ENCODE measurements around the gene LARGE1. TPM values are rescaled to one million over a fixed set of nuclear protein-coding genes. Genes with fewer than 3 reads are reported as not detected.

LARGE1 gene
- total RNA-seq, 1 experiment from 2014 or later, result 1.5 TPM

DNA sequence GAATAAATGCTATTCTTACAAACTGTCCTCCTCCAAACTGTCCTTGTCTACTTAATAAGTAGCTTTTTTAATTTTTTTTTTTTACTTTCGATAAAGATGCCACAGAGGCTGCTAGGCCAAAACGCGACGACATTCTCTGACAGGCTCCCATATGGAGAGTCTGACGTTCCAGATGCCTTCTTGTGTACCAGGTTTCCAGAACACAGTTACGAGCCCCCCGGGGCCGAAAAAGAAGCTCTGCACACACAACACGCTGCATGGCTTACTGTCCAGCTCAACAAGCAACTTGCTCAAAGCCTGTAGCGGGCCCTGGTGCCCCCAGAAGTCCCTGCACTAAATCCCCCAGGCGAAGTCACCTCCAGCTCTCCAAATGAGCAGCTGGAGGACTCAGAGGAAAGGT, 39.3 kb downstream of the LARGE1 start:
- ATAC-seq, result no peak
- BruUV-seq (replicated peaks), result no TSS peak
- Histone ChIP-seq H4K20me1 (ENCODE audit: insufficient read depth) (no peaks in the 10 kb centered on the region), H3K9ac (ENCODE audit: low read length) (no peak overlapping the region), H3K9me2 (ENCODE audit: insufficient read depth) (no peaks in the 10 kb centered on the region), H3K4me2 (ENCODE audit: low read length) (no peak overlapping the region), H3K36me3 (ENCODE audit: control insufficient read depth in 1 of 2, insufficient read depth in 2 of 2, low read length in 2 of 2) (no peaks in the 10 kb centered on the region), H3K4me3 (replicated peaks in 1 of 2; ENCODE audit: low read depth in 1 of 2, low read length in 2 of 2) (no peak overlapping the region), H3K79me2 (ENCODE audit: insufficient read depth, low read length) (no peaks in the 10 kb centered on the region), H2AFZ (ENCODE audit: low read depth, low read length, poor library complexity, severe bottlenecking) (no peak overlapping the region), H3K4me1 (ENCODE audit: control insufficient read depth in 1 of 2, insufficient read depth in 2 of 2, low read length in 2 of 2) (no peaks in the 10 kb centered on the region), H3K27ac (ENCODE audit: low read depth, low read length) (no peak overlapping the region), H3K27me3 (ENCODE audit: insufficient read depth, low read length) (no peaks in the 10 kb centered on the region), H3K9me3 (ENCODE audit: control insufficient read depth in 1 of 2, insufficient read depth in 1 of 2, low read depth in 1 of 2, low read length in 2 of 2) (peaks cover 9 to 27% of the 10 kb centered on the region in 2 experiments; a peak in 2 of 4 replicates)
- intact Hi-C loops (cut with micrococcal nuclease), result no loop called here
- POLR2A ChIA-PET, result no interaction called here
- RAD21 ChIA-PET (ENCODE audit: low non-redundant PET in 1 of 2, low total read pairs in 2 of 2, uncharacterized antibody in 2 of 2, unreplicated experiment in 2 of 2), result no interaction called here
- no peak for DNase-seq (ENCODE audit: low read depth, low spot score)
- no peak for TF ChIP-seq POLR2AphosphoS5 (IDR thresholded peaks at IDR 0.05; ENCODE audit: low read depth, low read length)
- TF ChIP-seq SIN3A (IDR thresholded peaks at IDR 0.05; ENCODE audit: low read depth), result no peak
- CTCF ChIA-PET, result no interaction called here

DNA sequence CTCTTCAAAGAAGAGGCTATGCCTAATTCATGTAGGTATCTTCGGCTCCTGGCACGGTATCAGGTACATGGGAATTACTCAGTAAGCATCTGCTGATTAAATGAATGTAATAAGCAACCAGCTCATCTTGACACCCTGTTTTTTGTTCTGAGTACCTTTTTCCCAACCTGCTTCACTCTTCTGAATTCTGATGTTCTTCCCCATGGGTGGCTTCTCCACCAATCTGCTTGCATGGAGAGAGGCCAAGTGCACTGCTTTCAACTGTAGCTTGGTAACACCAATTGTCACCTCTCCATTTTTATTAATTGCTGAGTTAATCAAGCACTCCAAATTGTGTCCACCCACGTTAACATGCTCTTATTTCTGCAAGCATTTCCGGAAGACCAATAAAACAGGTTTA, 40.5 kb downstream of the LARGE1 start:
- no peak for ATAC-seq
- Histone ChIP-seq H3K9me2 (ENCODE audit: insufficient read depth) (no peaks in the 10 kb centered on the region), H3K9ac (ENCODE audit: low read length) (no peak overlapping the region), H3K27ac (ENCODE audit: low read depth, low read length) (no peak overlapping the region), H3K4me1 (ENCODE audit: control insufficient read depth in 1 of 2, insufficient read depth in 2 of 2, low read length in 2 of 2) (no peaks in the 10 kb centered on the region), H2AFZ (ENCODE audit: low read depth, low read length, poor library complexity, severe bottlenecking) (no peak overlapping the region), H3K36me3 (ENCODE audit: control insufficient read depth in 1 of 2, insufficient read depth in 2 of 2, low read length in 2 of 2) (no peaks in the 10 kb centered on the region), H4K20me1 (ENCODE audit: insufficient read depth) (no peaks in the 10 kb centered on the region), H3K9me3 (ENCODE audit: control insufficient read depth in 1 of 2, insufficient read depth in 1 of 2, low read depth in 1 of 2, low read length in 2 of 2) (peaks cover 9 to 34% of the 10 kb centered on the region in 2 experiments; a peak in 2 of 4 replicates), H3K4me2 (ENCODE audit: low read length) (no peak overlapping the region), H3K4me3 (replicated peaks in 1 of 2; ENCODE audit: low read depth in 1 of 2, low read length in 2 of 2) (no peak overlapping the region), H3K79me2 (ENCODE audit: insufficient read depth, low read length) (no peaks in the 10 kb centered on the region), H3K27me3 (ENCODE audit: insufficient read depth, low read length) (no peaks in the 10 kb centered on the region)
- BruUV-seq (replicated peaks), result no TSS peak
- RAD21 ChIA-PET (ENCODE audit: low non-redundant PET in 1 of 2, low total read pairs in 2 of 2, uncharacterized antibody in 2 of 2, unreplicated experiment in 2 of 2), result no interaction called here
- POLR2A ChIA-PET, result no interaction called here
- DNase-seq (ENCODE audit: low read depth, low spot score), result no peak
- intact Hi-C loops (cut with micrococcal nuclease), result no loop called here
- CTCF ChIA-PET, result no interaction called here
- TF ChIP-seq SRF (IDR thresholded peaks at IDR 0.05; ENCODE audit: low read depth) (no peak), POLR2A (IDR thresholded peaks at IDR 0.05; ENCODE audit: borderline replicate concordance, extremely low read depth, insufficient read depth, insufficient read length) (no peak), YY1 (IDR thresholded peaks at IDR 0.05; ENCODE audit: extremely low read depth, insufficient replicate concordance, low read depth, low read length) (no peak)
